GM10248 (cell line): ENCODE data around the gene SYT2.

Experiments
- CTCF ChIA-PET: fragments of 300-600 bp; sonication (Branson Sonifier 250); formaldehyde crosslinking; extraction: SDS; loops from one replicate; lab custom pipeline; 2021; ENCODE audit warnings: antibody characterized with exemption; lab: Yijun Ruan, JAX
- POLR2A ChIA-PET: fragments of 350-650 bp; sonication (Branson Sonifier 250); formaldehyde crosslinking; extraction: SDS; loops from one replicate; lab custom pipeline; 2020; ENCODE audit warnings: antibody characterized with exemption; lab: Yijun Ruan, JAX
- DNase-seq: peaks from one replicate; pipeline ENCODE4 v3.0.0; 2012; ENCODE audit errors: extremely low spot score
- CTCF ChIP-seq: IDR thresholded peaks from 2 replicates; pipeline ENCODE4 v1.5.1; 2012; ENCODE audit warnings: mild to moderate bottlenecking, low read depth; ENCODE audit errors: extremely low read depth, missing control alignments, control extremely low read depth

SYT2 gene

GRCh38 chr1:202698276-202698675, 12.0 kb downstream of the SYT2 start:
- ChIA-PET CTCF (interaction anchor here (1.5 to 3.0 kb wide), 2 partner anchors 10 to 19 kb away, joined by 3 to 7 read pairs; no protein-coding TSS in a partner anchor), POLR2A (no interaction called here)
- DNase-seq = no peak
- no peak for TF ChIP-seq CTCF

- ChIA-PET POLR2A (interaction anchor here (0.6 kb wide), 1 partner anchor 231 kb away, joined by 5 read pairs; no protein-coding TSS in a partner anchor), CTCF (interaction anchor here (1.2 to 1.3 kb wide), 2 partner anchors 15 to 23 kb away, joined by 3 to 7 read pairs; no protein-coding TSS in a partner anchor)
- no peak for DNase-seq
- TF ChIP-seq CTCF = no peak
Observed at GRCh38 chr1:202697038-202697437, 13.2 kb downstream of the SYT2 start.

- POLR2A ChIA-PET = no interaction called here
- DNase-seq = no peak
- CTCF ChIA-PET = no interaction called here
- no peak for TF ChIP-seq CTCF
Observed at GRCh38 chr1:202694314-202694713, 15.9 kb downstream of the SYT2 start.

- POLR2A ChIA-PET = interaction anchor here (0.6 kb wide), 1 partner anchor 53 kb away, joined by 3 read pairs; no protein-coding TSS in a partner anchor
- DNase-seq = peak; percentile 76
- TF ChIP-seq CTCF = peak; percentile 27
- CTCF ChIA-PET = interaction anchor here (0.8 to 1.8 kb wide), 6 partner anchors 11 to 27 kb away, joined by 3 to 7 read pairs (median 4); no protein-coding TSS in a partner anchor
Observed at GRCh38 chr1:202692959-202693555, 17.2 kb downstream of the SYT2 start.

- POLR2A ChIA-PET = no interaction called here
- no peak for TF ChIP-seq CTCF
- CTCF ChIA-PET = interaction anchor here (1.0 to 1.8 kb wide), 4 partner anchors 10 to 308 kb away, joined by 3 to 7 read pairs (median 5); no protein-coding TSS in a partner anchor
- no peak for DNase-seq
Observed at GRCh38 chr1:202691816-202692215, 18.4 kb downstream of the SYT2 start.

DNA sequence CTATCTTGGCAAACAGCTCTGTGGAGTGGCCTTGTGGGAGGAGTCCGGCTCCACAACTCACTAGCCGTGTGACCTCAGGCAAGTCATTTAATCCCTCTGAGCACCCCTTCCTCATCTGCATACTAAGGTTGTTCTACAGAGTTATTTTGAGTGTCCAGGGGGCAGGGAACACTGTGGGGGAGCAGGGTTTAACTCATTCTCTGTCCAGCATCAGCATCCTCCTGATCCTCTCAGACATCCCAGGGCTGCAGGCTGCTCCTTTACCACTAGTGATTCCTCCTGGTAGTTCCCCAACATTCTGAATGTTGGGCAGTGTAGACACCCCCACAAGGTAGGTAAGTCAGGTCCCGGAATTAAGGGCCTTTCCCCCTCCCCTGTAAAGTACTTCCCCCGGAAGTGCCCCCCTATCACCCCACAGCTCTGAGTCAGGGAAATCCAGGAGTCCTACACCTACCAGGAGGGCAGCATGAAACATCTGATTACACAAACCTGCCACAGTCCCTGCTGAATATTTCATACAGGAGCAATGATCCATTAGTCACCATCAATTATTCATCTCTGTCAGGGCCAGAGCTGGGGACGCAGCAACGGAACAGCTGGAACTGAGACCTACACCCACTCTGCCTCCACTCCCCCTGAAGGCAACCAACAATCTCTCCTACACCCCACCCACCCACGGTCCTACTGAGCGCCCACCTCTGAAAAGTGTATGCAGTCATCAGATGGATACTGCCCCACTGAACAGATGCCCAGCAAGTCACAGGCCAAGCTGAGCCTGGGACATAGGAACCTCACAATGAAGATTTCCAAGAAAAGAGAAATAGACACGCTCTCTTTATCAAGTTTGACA, 20.5 kb downstream of the SYT2 start:
- TF ChIP-seq CTCF = no peak
- CTCF ChIA-PET = no interaction called here
- POLR2A ChIA-PET = no interaction called here
- no peak for DNase-seq
